ENCODE measurements around the gene OAS3.

DNA sequence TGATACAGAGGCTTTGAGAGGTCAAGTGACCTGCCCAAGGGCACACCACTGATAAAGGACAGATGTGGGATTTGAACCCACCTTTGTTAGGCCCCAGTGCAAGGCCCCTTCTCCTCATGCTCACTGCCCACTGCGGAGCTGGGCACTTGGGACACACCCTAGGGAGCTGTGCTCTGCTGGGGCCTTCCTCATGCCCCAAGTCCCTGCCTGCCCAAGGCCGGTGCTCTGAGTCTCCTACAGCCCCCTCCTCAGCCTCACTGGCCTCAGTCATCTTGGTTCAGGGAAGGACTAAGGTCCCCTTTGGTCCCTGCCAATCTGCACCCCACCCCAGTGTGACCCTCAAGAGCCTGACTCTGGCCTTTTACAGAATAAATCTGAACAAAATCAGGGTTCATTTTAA is 7.9 kb upstream of the OAS3 start:
- TF ChIP-seq, protein P1, sequence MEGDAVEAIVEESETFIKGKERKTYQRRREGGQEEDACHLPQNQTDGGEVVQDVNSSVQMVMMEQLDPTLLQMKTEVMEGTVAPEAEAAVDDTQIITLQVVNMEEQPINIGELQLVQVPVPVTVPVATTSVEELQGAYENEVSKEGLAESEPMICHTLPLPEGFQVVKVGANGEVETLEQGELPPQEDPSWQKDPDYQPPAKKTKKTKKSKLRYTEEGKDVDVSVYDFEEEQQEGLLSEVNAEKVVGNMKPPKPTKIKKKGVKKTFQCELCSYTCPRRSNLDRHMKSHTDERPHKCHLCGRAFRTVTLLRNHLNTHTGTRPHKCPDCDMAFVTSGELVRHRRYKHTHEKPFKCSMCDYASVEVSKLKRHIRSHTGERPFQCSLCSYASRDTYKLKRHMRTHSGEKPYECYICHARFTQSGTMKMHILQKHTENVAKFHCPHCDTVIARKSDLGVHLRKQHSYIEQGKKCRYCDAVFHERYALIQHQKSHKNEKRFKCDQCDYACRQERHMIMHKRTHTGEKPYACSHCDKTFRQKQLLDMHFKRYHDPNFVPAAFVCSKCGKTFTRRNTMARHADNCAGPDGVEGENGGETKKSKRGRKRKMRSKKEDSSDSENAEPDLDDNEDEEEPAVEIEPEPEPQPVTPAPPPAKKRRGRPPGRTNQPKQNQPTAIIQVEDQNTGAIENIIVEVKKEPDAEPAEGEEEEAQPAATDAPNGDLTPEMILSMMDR (conservative IDR thresholded peaks at IDR 0.05): no peak
- no peak for TF ChIP-seq EZH2 (IDR thresholded peaks at IDR 0.05; ENCODE audit: low read depth)
